ENCODE measurements around the gene CES5A.
"Not testable (repeated sequence)": the region's sequence is repeated elsewhere in the genome, so short reads cannot be mapped to it uniquely, and the experiment has no call there.

Gene CES5A

DNA sequence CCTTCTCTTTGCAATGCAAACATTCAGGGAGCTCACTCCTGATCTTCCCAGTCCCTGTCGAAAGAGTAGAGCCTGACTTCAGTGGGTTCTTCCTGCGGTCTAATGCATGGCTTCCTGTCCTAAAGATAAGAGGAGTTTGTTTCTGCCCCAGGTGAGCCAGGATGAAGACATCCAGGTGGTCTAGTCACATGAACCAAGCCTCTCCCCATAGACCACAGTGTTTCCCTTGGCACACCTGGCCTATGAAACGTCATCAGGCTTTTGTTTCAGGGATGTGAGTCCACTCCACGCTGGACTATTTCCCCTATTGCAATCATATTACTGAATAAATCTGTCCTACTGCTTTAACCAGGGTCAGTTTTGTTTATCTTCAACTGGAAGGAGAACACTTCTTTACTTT lies 63.4 kb downstream of the CES5A start:
- TF ChIP-seq CTCF (IDR thresholded peaks at IDR 0.05; ENCODE audit: low read depth, low read length): no peak
- Histone ChIP-seq H3K36me3 (no peaks in the 10 kb centered on the region), H3K4me1 (no peaks in the 10 kb centered on the region), H3K4me3 (ENCODE audit: low read depth, low read length) (no peak overlapping the region), H3K27me3 (peaks cover 18% of the 10 kb centered on the region), H3K9me3 (no peaks in the 10 kb centered on the region)
- no peak for DNase-seq

DNA sequence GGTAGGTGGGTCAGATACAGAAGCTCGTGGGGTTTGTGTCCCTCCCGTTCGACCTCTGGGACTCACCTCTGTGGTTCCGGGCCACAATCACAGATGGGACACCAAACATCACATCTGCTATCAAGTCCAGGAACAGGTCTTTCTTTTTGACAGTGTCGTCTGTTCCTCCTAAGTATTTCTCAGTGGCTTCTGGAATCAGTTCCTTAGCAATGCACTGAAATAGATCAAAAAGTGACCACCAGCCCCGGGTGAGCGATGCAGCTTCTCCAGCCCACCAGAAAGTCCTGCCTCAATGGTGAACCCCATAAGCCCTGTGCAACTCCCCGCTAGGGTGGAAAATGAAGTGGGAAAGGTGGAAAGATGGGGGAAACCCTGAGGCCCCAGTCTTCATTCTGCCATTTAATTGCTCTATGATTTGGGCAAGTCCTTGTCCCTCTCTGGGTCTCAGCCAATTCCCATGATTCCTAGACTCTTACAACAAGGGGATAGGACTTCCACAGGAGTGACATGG lies 64.7 kb downstream of the CES5A start:
- no peak for DNase-seq
- H3K27me3 ChIP-seq: peaks cover 16% of the 10 kb centered on the region
- no peak overlapping the region for H3K4me3 ChIP-seq (ENCODE audit: low read depth, low read length)
- TF ChIP-seq CTCF (IDR thresholded peaks at IDR 0.05; ENCODE audit: low read depth, low read length): no peak
- no peaks in the 10 kb centered on the region for H3K9me3 ChIP-seq
- H3K36me3 ChIP-seq: no peaks in the 10 kb centered on the region
- H3K4me1 ChIP-seq: no peaks in the 10 kb centered on the region

DNA sequence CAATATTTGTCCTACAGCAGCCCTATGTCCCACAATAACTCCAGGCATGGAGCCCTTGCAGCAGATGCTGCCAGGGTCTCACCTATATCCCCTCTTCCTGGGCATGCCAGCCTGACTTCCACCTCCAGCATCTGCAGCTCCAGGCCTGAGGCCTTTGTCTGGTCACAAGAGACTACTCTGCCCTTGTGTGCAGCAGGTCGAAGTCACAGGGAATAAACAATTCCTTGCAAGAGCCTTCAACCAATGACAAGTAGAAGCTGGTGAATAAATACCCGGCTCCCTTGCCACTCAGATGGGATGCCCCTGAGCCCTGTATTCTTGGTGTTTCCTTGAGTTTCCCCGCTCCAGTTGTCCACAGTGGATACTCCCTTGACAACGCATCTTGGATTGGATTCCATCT lies 65.3 kb downstream of the CES5A start:
- H3K27me3 ChIP-seq: peaks cover 15% of the 10 kb centered on the region
- H3K4me3 ChIP-seq (ENCODE audit: low read depth, low read length): no peak overlapping the region

GRCh38 chr16:55809386-55809785 lies 65.8 kb downstream of the CES5A start:
- TF ChIP-seq CTCF (IDR thresholded peaks at IDR 0.05; ENCODE audit: low read depth, low read length): no peak
- Histone ChIP-seq H3K27me3 (peaks cover 10% of the 10 kb centered on the region), H3K36me3 (no peaks in the 10 kb centered on the region), H3K9me3 (no peaks in the 10 kb centered on the region), H3K4me1 (no peaks in the 10 kb centered on the region), H3K4me3 (ENCODE audit: low read depth, low read length) (no peak overlapping the region)
- no peak for DNase-seq

More for the DNA sequence above, 65.3 kb downstream of the CES5A start:
- no peaks in the 10 kb centered on the region for H3K9me3 ChIP-seq
- DNase-seq: no peak
- no peaks in the 10 kb centered on the region for H3K4me1 ChIP-seq
- H3K36me3 ChIP-seq: no peaks in the 10 kb centered on the region
- no peak for TF ChIP-seq CTCF (IDR thresholded peaks at IDR 0.05; ENCODE audit: low read depth, low read length)

DNA sequence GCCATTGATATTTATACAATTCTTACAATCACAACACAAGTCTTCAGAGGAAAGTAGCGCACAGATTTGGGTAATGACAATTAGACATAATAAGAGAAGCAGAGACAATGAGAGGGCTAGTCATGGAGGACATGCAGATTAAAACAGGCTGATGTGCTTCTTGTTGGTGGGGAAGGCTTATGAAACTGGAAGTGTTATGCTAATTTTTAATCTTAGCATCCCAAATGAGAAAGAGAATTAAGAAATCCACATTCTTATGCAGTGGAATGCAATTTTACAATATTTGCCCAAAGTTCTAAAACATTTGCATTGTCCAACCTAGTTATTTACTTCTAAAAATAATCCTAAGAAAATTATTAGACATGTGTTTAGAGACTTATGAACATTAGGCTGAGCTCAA lies 66.9 kb downstream of the CES5A start:
- not testable (repeated sequence) for H3K4me1 ChIP-seq; H3K4me3 ChIP-seq (ENCODE audit: low read depth, low read length); H3K9me3 ChIP-seq; DNase-seq; H3K27me3 ChIP-seq; H3K36me3 ChIP-seq

DNA sequence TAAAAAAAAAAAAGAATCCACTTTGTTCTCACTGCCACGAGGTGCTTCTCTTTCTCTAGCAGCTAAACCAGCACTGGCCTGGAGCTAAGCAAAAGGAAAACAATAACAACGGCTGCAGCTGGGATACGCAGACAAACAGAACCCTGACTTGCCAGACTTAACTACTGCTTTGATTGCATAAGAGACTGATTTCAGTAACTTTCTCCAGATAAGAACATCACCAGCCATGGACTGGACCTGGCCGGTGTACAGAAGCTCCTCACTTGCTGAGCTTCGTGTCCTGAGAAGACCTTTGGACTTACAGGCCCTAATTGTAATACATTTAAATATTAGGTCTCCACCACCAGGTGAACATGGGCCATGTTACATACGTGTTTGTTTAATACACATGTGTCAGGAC lies 70.1 kb downstream of the CES5A start:
- DNase-seq; H3K36me3 ChIP-seq; H3K4me1 ChIP-seq; H3K9me3 ChIP-seq; H3K4me3 ChIP-seq (ENCODE audit: low read depth, low read length); H3K27me3 ChIP-seq: not testable (repeated sequence)

GRCh38 chr16:55803681-55804080 lies 71.5 kb downstream of the CES5A start:
- not testable (repeated sequence) for H3K4me1 ChIP-seq; H3K36me3 ChIP-seq; DNase-seq; H3K27me3 ChIP-seq; H3K9me3 ChIP-seq; H3K4me3 ChIP-seq (ENCODE audit: low read depth, low read length)

All from BE2C (cell line).